T-helper 9 cell (primary cell): Measurements from ENCODE around the gene HP1BP3.

Experiments
- DNase-seq: peaks from one replicate; pipeline ENCODE4 v3.0.0-alpha.2; 2020

Gene HP1BP3

GRCh38 chr1:20710469-20711284 lies 76.4 kb downstream of the HP1BP3 start:
- DNase-seq = no peak

- DNase-seq = no peak
Observed at GRCh38 chr1:20709868-20710267, 77.2 kb downstream of the HP1BP3 start.

DNA sequence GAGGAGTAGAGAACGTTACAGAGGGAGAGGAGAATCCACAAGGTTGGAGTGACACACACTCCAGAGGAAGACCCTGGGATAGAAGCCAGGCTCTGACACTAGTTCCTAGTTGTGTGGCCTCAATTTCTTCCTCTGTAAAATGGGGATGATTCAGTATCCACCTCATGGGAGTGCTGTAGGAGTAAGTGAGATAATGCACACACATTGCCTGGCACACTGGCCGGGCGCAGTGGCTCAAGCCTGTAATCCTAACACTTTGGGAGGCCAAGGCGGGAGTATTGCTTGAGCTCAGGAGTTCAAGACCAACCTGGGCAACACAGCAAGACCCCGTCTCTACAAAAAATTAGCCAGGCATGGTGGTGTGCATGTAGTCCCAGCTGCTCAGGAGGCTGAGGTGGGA lies 78.2 kb downstream of the HP1BP3 start:
- no peak for DNase-seq

GRCh38 chr1:20708057-20708456 lies 79.0 kb downstream of the HP1BP3 start:
- DNase-seq = no peak

DNA sequence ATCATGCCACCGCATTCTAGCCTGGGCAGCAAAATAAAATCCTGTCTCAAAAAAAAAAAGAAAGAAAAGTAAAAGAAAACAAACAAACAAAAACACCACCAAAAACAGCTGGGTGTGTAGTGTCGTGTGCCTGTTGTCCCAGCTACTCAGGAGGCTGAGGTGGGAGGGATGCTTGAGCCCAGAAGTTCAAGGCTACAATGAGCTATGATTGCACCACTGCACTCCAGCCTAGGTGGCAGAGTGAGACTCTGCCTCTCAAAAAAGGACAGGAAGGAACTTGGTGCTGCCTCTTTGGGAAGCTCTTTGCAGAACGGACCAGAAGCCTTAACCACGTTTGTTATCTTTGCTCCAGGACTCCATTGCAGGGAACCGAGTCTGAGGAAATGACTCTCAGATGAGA lies 80.3 kb downstream of the HP1BP3 start:
- no peak for DNase-seq

GRCh38 chr1:20705203-20705755 lies 81.8 kb downstream of the HP1BP3 start:
- DNase-seq = no peak

DNA sequence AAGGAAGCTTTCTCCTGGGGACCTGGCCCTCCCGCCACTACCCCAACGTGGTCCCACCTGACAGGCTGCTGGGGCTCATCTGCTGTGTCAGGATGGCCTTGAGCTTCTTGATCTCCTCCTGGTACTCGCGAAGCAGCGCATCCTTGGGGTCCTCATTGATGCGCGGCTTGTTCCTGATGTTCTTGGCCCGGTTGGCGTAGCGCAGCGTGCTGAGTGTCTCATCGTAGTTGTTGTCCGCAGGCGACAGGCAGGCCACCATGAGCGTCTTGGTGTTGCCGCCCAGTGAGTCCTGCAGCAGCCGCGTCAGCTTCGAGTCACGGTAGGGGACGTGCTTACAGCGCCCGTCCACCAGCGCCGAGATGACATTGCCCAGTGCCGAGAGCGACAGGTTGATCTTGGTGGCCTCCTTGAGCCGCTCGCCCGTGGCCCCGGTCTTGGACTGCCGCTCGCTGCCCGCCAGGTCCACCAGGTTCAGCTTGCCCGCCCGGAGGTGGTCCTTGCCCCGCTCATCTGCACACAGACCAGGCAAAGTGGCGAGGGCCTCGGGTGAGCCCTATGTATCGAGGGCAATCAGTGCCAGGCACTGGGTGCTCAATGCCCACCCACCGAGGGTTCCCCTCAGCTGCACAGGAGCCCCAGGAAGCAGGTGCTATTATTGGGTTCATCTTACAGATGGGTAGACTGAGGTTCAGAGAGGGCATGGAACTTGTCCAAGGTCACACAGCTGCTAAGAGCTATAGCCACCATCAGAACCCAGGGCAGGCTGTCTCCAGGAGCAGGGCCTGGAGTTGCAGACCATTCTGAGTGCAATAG lies 82.5 kb downstream of the HP1BP3 start:
- no peak for DNase-seq

DNA sequence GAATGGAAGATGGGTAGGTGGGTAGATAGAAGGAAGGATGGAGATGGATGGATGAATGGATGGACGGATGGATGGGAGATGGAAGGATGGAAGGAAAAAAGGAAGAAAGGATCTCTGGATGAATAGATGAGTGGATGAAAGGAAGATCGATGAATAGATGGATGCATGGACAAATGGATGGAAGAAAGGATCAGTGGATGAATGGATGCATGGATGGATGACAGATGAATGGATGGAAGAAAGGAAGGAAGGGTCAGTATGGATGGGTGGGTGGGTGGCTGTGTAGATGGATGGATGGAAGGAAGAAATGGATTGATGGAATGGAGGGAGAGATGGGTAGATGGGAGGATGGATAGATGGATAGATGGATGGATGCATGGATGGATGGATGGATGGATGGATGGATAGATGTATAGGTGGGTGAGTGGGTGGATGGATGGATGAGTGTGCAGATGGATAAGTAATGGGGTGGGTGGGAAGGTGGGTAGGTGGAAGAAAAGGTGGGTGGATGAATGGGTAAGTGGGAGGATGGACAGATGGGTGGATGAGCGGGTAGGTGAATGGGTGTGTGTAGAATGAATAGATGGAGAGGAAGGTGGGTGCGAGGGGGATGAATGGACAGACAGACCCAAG lies 83.9 kb downstream of the HP1BP3 start:
- DNase-seq = no peak

DNA sequence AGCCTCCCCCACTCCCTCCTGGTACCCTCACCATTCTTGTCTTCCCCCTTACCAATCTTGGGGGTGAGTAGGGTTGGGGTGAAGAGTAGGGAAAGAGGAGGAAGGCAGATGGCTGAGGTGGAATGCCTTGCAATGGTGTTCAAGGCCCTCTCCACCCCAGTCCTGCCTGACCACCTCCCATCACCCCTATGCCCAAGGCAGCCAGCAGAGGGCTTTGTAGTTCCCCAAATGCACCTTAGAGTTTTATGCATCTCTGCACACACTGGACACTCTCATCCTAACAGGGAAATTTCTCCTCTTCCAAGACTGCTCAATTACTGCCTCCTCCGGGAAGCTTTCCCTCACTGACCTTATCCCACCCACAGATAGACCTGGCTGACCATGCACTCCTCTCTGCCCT lies 84.7 kb downstream of the HP1BP3 start:
- no peak for DNase-seq

- DNase-seq = no peak
Observed at GRCh38 chr1:20701847-20702246, 85.3 kb downstream of the HP1BP3 start.

DNA sequence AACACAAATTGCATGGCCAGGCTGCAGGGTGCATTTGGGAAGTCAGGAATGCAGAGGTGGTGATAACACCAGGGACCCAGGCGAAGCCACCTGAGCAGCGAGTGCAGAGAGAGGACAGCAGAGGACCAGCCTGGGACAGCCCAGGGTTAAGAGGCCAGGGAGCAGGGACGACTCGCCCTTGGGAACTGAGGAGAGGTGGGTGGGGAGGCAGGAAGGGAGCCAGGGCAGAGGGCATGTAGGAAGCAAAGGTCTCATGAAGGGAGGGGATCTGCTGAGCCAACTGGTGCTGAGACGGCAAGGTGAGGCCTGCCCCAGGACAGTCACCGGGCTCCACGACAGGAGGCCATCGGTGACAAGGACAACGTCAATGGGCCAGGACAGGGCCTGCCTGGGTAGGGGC lies 85.7 kb downstream of the HP1BP3 start:
- DNase-seq = no peak

DNA sequence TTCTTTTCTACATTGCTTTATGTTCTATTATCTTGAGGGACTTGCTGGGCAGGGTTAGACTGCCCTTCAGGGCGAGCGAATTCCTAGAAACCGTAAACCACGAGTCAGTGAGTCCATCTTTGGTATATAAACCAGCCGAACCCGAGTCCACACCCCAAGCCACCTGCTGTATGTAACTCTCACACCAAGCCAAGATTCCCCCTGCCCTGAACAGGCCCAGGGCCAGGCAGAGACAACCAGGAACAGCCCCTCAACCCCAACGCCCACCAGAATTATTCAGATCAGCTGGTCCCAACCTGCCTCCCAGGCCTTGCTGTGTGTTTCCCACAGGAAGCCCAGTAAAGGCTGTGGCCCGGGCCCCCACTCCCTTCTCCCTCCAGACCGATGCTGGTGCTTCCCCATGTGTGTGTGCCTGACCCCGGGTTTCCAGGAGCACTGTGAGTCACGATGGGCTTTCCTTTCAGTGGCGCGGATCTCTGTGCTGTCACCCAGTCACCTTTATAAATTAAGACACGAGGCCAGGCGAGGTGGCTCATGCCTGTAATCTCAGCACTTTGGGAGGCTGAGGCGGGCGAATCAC lies 86.4 kb downstream of the HP1BP3 start:
- no peak for DNase-seq

DNA sequence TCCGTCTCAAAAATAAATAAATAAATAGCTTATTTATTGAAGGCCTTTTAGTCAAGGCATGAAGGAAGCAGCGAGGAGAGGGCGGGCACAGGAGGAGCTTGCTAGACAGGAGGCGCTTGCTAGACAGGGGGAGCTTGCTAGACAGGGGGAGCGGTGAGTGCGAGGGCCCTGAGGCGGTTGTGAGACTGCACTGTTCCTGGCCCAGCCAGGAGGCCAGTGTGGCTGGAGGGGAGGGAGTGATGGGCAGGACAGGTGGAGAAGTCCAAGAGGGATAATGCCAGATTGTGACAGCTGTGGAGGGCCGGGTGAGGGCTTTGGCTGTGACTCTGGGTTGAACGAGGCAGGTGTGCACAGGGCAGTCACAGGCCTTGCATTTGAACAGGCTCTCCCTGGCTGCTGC lies 87.5 kb downstream of the HP1BP3 start:
- DNase-seq = no peak

DNA sequence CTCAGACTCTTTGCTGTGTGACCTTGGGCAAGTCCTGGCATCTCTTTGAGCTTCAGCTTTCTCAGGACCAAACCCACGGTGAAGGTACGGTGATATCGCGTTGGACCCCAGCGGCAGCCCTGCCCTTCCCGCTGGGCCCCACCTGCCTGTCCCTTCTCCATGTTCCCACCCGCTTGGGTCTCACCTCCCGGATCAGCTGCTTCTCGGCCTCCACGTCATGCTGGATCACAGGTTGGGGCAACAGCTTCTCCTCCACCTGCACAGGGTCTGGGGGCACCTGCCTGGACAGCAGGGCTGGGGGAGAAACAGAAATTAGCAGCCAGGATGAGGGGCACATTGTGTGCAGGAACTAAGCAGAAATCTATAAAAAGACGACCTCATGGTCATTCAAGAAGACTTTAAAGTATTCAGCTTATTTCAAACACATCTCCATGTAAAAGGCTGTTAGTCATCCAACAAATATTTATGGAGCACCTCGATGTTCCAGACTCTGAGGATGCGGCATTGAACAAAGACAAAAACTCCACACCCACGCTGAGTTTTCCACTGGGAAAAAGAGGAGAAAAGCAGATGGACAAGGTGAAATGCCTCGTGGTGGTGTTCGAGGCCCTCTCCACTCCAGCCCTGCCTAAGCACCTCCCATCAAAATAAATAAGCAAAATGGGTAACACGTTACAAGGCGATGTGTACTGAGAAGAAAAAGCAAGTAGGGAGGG lies 88.8 kb downstream of the HP1BP3 start:
- DNase-seq = no peak

DNA sequence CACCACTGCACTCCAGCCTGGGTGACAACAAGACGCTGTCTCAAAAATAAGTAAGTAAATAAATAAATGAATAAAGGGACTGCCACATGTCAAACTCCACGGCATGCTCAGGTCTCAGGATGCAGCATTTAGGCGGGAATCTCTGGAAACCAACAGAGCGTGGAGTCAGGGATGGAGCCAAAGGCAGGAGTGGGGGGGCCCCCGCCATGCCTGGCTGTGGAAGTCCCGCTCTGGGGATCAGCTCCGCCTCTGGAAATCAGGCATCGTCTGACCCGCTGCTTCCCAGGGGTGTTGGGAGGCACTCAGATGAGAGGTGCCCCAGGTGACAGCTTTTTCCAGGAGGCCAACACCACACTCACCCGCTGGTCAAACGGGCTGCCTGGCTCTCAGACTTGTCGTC lies 89.5 kb downstream of the HP1BP3 start:
- DNase-seq = no peak

- peak; percentile 65 for DNase-seq
Observed at GRCh38 chr1:20696397-20697333, 90.4 kb downstream of the HP1BP3 start.

DNA sequence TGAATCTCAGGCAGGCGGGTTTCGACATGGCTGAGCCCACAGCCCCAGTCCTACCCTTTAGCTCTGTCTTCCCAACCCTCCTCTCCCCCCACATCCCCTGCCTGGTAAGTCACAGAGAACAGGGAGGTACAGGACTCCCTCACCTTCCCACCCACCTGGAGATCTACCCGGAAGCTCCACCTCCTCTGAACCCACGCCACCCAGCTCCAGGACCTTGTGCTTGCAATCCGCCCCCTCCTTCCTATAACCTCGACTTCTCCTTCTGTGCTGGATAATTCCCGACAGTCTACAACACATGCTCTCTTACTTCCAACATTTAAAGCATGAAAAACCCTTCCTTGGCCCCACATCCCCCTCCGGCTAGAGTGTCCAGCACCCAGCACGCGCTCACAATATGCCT lies 91.6 kb downstream of the HP1BP3 start:
- no peak for DNase-seq

DNA sequence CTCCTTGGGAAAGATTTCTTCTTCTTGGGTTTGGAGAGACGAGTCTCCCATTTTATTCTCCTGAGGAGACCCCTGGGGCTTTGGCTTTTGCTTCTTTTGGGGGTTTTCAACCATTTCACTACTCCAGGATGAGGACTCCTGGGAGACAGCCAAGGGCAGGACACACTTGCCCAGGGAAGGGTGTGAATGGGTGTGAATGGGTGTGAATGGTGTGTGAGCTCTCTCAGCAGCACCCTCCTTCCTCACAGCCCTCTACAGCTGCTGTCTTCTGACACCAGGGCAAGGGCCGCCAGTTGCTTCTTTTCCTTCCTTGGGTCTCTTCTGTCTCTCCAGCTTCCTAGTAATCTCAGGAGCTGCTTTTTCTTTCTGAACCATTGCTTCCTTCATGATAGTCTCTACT lies 93.5 kb downstream of the HP1BP3 start:
- DNase-seq = no peak
